Brain microvascular endothelial cell (primary cell): Measurements from ENCODE around the gene SLC5A4.

Source experiments
- DNase-seq: peaks from one replicate; pipeline ENCODE4 v3.0.0-alpha.2; 2020
- H3K27ac ChIP-seq: fragments of 250-450 bp; sonication (Bioruptor Pico); 2 replicates; pipeline ENCODE4 v1.5.1; 2020; ENCODE audit warnings: mild to moderate bottlenecking, moderate library complexity
- H3K27me3 ChIP-seq: fragments of 250-450 bp; sonication (Bioruptor Pico); replicated peaks from 2 replicates; pipeline ENCODE4 v1.5.1; 2020; ENCODE audit warnings: mild to moderate bottlenecking
- H3K36me3 ChIP-seq: fragments of 250-450 bp; sonication (Bioruptor Pico); replicated peaks from 2 replicates; pipeline ENCODE4 v1.5.1; 2020; ENCODE audit warnings: mild to moderate bottlenecking
- H3K4me3 ChIP-seq: 2 replicates; pipeline ENCODE4 v1.5.1; 2011; ENCODE audit warnings: low read depth, mild to moderate bottlenecking, control low read depth, low read length, moderate library complexity
- CTCF ChIP-seq: IDR thresholded peaks from 2 replicates; pipeline ENCODE4 v1.5.1; 2011; ENCODE audit warnings: low read depth, mild to moderate bottlenecking, moderate library complexity, low read length, control low read depth, inconsistent platforms; ENCODE audit errors: missing control alignments
- in situ Hi-C: cut with HindIII; loops from 2 replicates; pipeline ENCODE4 v1.10.0; 2017; ENCODE audit warnings: low sequenced_read_pairs, low pct_ligation_motif_present

Gene SLC5A4

GRCh38 chr22:32255726-32256125 lies 579 bp upstream of the SLC5A4 start:
- in situ Hi-C loops, result no loop called here
- Histone ChIP-seq H3K27me3 (no peaks in the 10 kb centered on the region), H3K27ac (no peak overlapping the region), H3K36me3 (no peaks in the 10 kb centered on the region), H3K4me3 (no peak overlapping the region)
- no peak for TF ChIP-seq CTCF
- DNase-seq, result no peak

GRCh38 chr22:32249231-32249630 lies 5.9 kb downstream of the SLC5A4 start:
- Histone ChIP-seq H3K27ac (no peak overlapping the region), H3K27me3 (no peaks in the 10 kb centered on the region), H3K36me3 (no peaks in the 10 kb centered on the region), H3K4me3 (no peak overlapping the region)
- DNase-seq, result no peak
- in situ Hi-C loops, result no loop called here
- no peak for TF ChIP-seq CTCF

- Histone ChIP-seq H3K36me3 (no peaks in the 10 kb centered on the region), H3K27ac (no peak overlapping the region), H3K4me3 (no peak overlapping the region), H3K27me3 (no peaks in the 10 kb centered on the region)
- no peak for TF ChIP-seq CTCF
- no peak for DNase-seq
- in situ Hi-C loops, result no loop called here
Measured at GRCh38 chr22:32248276-32248675, 6.9 kb downstream of the SLC5A4 start.

- Histone ChIP-seq H3K27ac (no peak overlapping the region), H3K36me3 (no peaks in the 10 kb centered on the region), H3K4me3 (no peak overlapping the region), H3K27me3 (no peaks in the 10 kb centered on the region)
- in situ Hi-C loops, result no loop called here
- no peak for TF ChIP-seq CTCF
- DNase-seq, result no peak
Measured at GRCh38 chr22:32246166-32246565, 9.0 kb downstream of the SLC5A4 start.

- DNase-seq, result no peak
- in situ Hi-C loops, result no loop called here
- TF ChIP-seq CTCF, result no peak
- H3K36me3 ChIP-seq, result no peaks in the 10 kb centered on the region
- no peak overlapping the region for H3K27ac ChIP-seq
- no peaks in the 10 kb centered on the region for H3K27me3 ChIP-seq
- H3K4me3 ChIP-seq, result no peak overlapping the region
Measured at GRCh38 chr22:32245042-32245441, 10.1 kb downstream of the SLC5A4 start.

- DNase-seq, result no peak
- Histone ChIP-seq H3K4me3 (no peak overlapping the region), H3K36me3 (no peaks in the 10 kb centered on the region), H3K27me3 (no peaks in the 10 kb centered on the region), H3K27ac (no peak overlapping the region)
- no peak for TF ChIP-seq CTCF
- in situ Hi-C loops, result no loop called here
Measured at GRCh38 chr22:32244547-32244946, 10.6 kb downstream of the SLC5A4 start.
